ENCODE data around the gene USPL1.
A peak's percentile ranks its signal among the peaks of the same experiment; 100 is the strongest.

The USPL1 gene

GRCh38 chr13:30668312-30668711 lies 50.6 kb downstream of the USPL1 start:
- no peaks in the 10 kb centered on the region for H3K27me3 ChIP-seq (ENCODE audit: insufficient read depth, insufficient read length)
- H3K36me3 ChIP-seq (ENCODE audit: insufficient read depth, insufficient read length, low read length), result no peaks in the 10 kb centered on the region
- H3K9me3 ChIP-seq (ENCODE audit: insufficient read depth, low read length), result no peaks in the 10 kb centered on the region
- H3K4me1 ChIP-seq (ENCODE audit: insufficient read depth, insufficient read length), result peaks cover 2% of the 10 kb centered on the region
- no peak overlapping the region for H3K4me3 ChIP-seq (ENCODE audit: insufficient read length, low read depth)
- DNase-seq (ENCODE audit: low read depth, low spot score), result no peak
- TF ChIP-seq YY1 (IDR thresholded peaks at IDR 0.05; ENCODE audit: insufficient read depth, insufficient read length), result no peak
- no peak for TF ChIP-seq SUZ12 (IDR thresholded peaks at IDR 0.05; ENCODE audit: extremely low read depth, insufficient read depth, insufficient read length)
- TF ChIP-seq ZNF274 (IDR thresholded peaks at IDR 0.05; ENCODE audit: low read depth, low read length), result no peak
- no peak overlapping the region for H3K9ac ChIP-seq (ENCODE audit: insufficient read length, low read depth)

- DNase-seq (ENCODE audit: low read depth, low spot score), result no peak
- H3K4me1 ChIP-seq (ENCODE audit: insufficient read depth, insufficient read length), result no peaks in the 10 kb centered on the region
- H3K27me3 ChIP-seq (ENCODE audit: insufficient read depth, insufficient read length), result no peaks in the 10 kb centered on the region
- no peak overlapping the region for H3K9ac ChIP-seq (ENCODE audit: insufficient read length, low read depth)
- H3K36me3 ChIP-seq (ENCODE audit: insufficient read depth, insufficient read length, low read length), result no peaks in the 10 kb centered on the region
- TF ChIP-seq YY1 (IDR thresholded peaks at IDR 0.05; ENCODE audit: insufficient read depth, insufficient read length), result no peak
- no peak for TF ChIP-seq SUZ12 (IDR thresholded peaks at IDR 0.05; ENCODE audit: extremely low read depth, insufficient read depth, insufficient read length)
- no peak for TF ChIP-seq ZNF274 (IDR thresholded peaks at IDR 0.05; ENCODE audit: low read depth, low read length)
- H3K9me3 ChIP-seq (ENCODE audit: insufficient read depth, low read length), result no peaks in the 10 kb centered on the region
- no peak overlapping the region for H3K4me3 ChIP-seq (ENCODE audit: insufficient read length, low read depth)
These were observed 53.6 kb downstream of the USPL1 start for GRCh38 chr13:30671271-30671815.

- H3K27me3 ChIP-seq (ENCODE audit: insufficient read depth, insufficient read length), result no peaks in the 10 kb centered on the region
- no peaks in the 10 kb centered on the region for H3K4me1 ChIP-seq (ENCODE audit: insufficient read depth, insufficient read length)
- TF ChIP-seq YY1 (IDR thresholded peaks at IDR 0.05; ENCODE audit: insufficient read depth, insufficient read length), result no peak
- no peak for TF ChIP-seq ZNF274 (IDR thresholded peaks at IDR 0.05; ENCODE audit: low read depth, low read length)
- TF ChIP-seq SUZ12 (IDR thresholded peaks at IDR 0.05; ENCODE audit: extremely low read depth, insufficient read depth, insufficient read length), result no peak
- peak overlapping the region; percentile 46 for H3K4me3 ChIP-seq (ENCODE audit: insufficient read length, low read depth)
- peak overlapping the region; percentile 66 for H3K9ac ChIP-seq (ENCODE audit: insufficient read length, low read depth)
- no peaks in the 10 kb centered on the region for H3K9me3 ChIP-seq (ENCODE audit: insufficient read depth, low read length)
- DNase-seq (ENCODE audit: low read depth, low spot score), result peak; percentile 68
- H3K36me3 ChIP-seq (ENCODE audit: insufficient read depth, insufficient read length, low read length), result no peaks in the 10 kb centered on the region
These were observed 56.2 kb downstream of the USPL1 start for GRCh38 chr13:30673669-30674521.

DNA sequence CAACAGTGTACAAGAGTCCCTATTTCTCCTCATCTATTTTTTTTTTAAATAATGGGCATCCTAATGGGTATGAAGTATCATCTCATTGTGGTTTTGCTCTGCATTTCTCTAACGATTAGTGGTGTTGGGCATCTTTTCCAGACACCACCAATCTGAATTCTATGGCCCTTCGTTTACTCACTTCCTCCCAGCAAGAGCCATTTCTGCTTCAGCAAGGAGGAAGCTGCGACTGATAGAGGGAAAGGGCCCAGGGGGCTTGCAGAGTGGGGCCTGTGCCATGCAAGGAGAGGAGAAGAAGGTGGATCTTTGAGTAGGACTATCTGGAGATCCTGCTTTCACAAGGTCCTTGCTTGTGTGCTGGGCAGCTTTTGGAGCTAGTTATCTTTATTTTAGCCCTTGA lies 58.0 kb downstream of the USPL1 start:
- no peaks in the 10 kb centered on the region for H3K36me3 ChIP-seq (ENCODE audit: insufficient read depth, insufficient read length, low read length)
- H3K4me1 ChIP-seq (ENCODE audit: insufficient read depth, insufficient read length), result no peaks in the 10 kb centered on the region
- H3K4me3 ChIP-seq (ENCODE audit: insufficient read length, low read depth), result no peak overlapping the region
- DNase-seq (ENCODE audit: low read depth, low spot score), result no peak
- no peak overlapping the region for H3K9ac ChIP-seq (ENCODE audit: insufficient read length, low read depth)
- no peaks in the 10 kb centered on the region for H3K27me3 ChIP-seq (ENCODE audit: insufficient read depth, insufficient read length)
- no peak for TF ChIP-seq ZNF274 (IDR thresholded peaks at IDR 0.05; ENCODE audit: low read depth, low read length)
- TF ChIP-seq SUZ12 (IDR thresholded peaks at IDR 0.05; ENCODE audit: extremely low read depth, insufficient read depth, insufficient read length), result no peak
- TF ChIP-seq YY1 (IDR thresholded peaks at IDR 0.05; ENCODE audit: insufficient read depth, insufficient read length), result no peak
- no peaks in the 10 kb centered on the region for H3K9me3 ChIP-seq (ENCODE audit: insufficient read depth, low read length)

- Histone ChIP-seq H3K9ac (ENCODE audit: insufficient read length, low read depth) (no peak overlapping the region), H3K4me3 (ENCODE audit: insufficient read length, low read depth) (no peak overlapping the region), H3K9me3 (ENCODE audit: insufficient read depth, low read length) (no peaks in the 10 kb centered on the region), H3K4me1 (ENCODE audit: insufficient read depth, insufficient read length) (no peaks in the 10 kb centered on the region), H3K36me3 (ENCODE audit: insufficient read depth, insufficient read length, low read length) (no peaks in the 10 kb centered on the region), H3K27me3 (ENCODE audit: insufficient read depth, insufficient read length) (no peaks in the 10 kb centered on the region)
- no peak for DNase-seq (ENCODE audit: low read depth, low spot score)
- TF ChIP-seq SUZ12 (IDR thresholded peaks at IDR 0.05; ENCODE audit: extremely low read depth, insufficient read depth, insufficient read length), result no peak
- TF ChIP-seq YY1 (IDR thresholded peaks at IDR 0.05; ENCODE audit: insufficient read depth, insufficient read length), result no peak
- no peak for TF ChIP-seq ZNF274 (IDR thresholded peaks at IDR 0.05; ENCODE audit: low read depth, low read length)
These were observed 59.0 kb downstream of the USPL1 start for GRCh38 chr13:30676672-30677071.

GRCh38 chr13:30679483-30680330 lies 62.0 kb downstream of the USPL1 start:
- no peak for TF ChIP-seq ZNF274 (IDR thresholded peaks at IDR 0.05; ENCODE audit: low read depth, low read length)
- no peak for TF ChIP-seq YY1 (IDR thresholded peaks at IDR 0.05; ENCODE audit: insufficient read depth, insufficient read length)
- no peak for TF ChIP-seq SUZ12 (IDR thresholded peaks at IDR 0.05; ENCODE audit: extremely low read depth, insufficient read depth, insufficient read length)
- Histone ChIP-seq H3K4me3 (ENCODE audit: insufficient read length, low read depth) (no peak overlapping the region), H3K9ac (ENCODE audit: insufficient read length, low read depth) (no peak overlapping the region), H3K36me3 (ENCODE audit: insufficient read depth, insufficient read length, low read length) (no peaks in the 10 kb centered on the region), H3K9me3 (ENCODE audit: insufficient read depth, low read length) (no peaks in the 10 kb centered on the region), H3K4me1 (ENCODE audit: insufficient read depth, insufficient read length) (no peaks in the 10 kb centered on the region), H3K27me3 (ENCODE audit: insufficient read depth, insufficient read length) (no peaks in the 10 kb centered on the region)
- no peak for DNase-seq (ENCODE audit: low read depth, low spot score)

- Histone ChIP-seq H3K27me3 (ENCODE audit: insufficient read depth, insufficient read length) (no peaks in the 10 kb centered on the region), H3K4me1 (ENCODE audit: insufficient read depth, insufficient read length) (no peaks in the 10 kb centered on the region), H3K36me3 (ENCODE audit: insufficient read depth, insufficient read length, low read length) (no peaks in the 10 kb centered on the region), H3K9ac (ENCODE audit: insufficient read length, low read depth) (no peak overlapping the region), H3K4me3 (ENCODE audit: insufficient read length, low read depth) (no peak overlapping the region), H3K9me3 (ENCODE audit: insufficient read depth, low read length) (no peaks in the 10 kb centered on the region)
- DNase-seq (ENCODE audit: low read depth, low spot score), result no peak
- no peak for TF ChIP-seq ZNF274 (IDR thresholded peaks at IDR 0.05; ENCODE audit: low read depth, low read length)
- no peak for TF ChIP-seq SUZ12 (IDR thresholded peaks at IDR 0.05; ENCODE audit: extremely low read depth, insufficient read depth, insufficient read length)
- no peak for TF ChIP-seq YY1 (IDR thresholded peaks at IDR 0.05; ENCODE audit: insufficient read depth, insufficient read length)
These were observed 64.1 kb downstream of the USPL1 start for GRCh38 chr13:30681843-30682242.
